ENCODE measurements around the gene ZNF280D. TPM values are rescaled to one million over a fixed set of nuclear protein-coding genes. Genes with fewer than 3 reads are reported as not detected.

The ZNF280D gene
- total RNA-seq, 1 experiment from 2014 or later, result 21.5 TPM

GRCh38 chr15:56739964-56740640 is 6.8 kb upstream of the ZNF280D start:
- H3K27ac ChIP-seq (ENCODE audit: low read length), result no peak overlapping the region
- H3K4me1 ChIP-seq (ENCODE audit: control insufficient read depth, insufficient read depth, low read length), result no peaks in the 10 kb centered on the region
- POLR2A ChIA-PET, result no interaction called here
- no peaks in the 10 kb centered on the region for H3K36me3 ChIP-seq (ENCODE audit: control insufficient read depth, insufficient read depth, low read length)
- no peak overlapping the region for H3K4me3 ChIP-seq (ENCODE audit: low read depth in 2 of 2, low read length in 2 of 2)
- intact Hi-C loops (cut with micrococcal nuclease; ENCODE audit: unreplicated experiment), result no loop called here
- BruUV-seq (replicated peaks), result no TSS peak
- H3K27me3 ChIP-seq (ENCODE audit: control insufficient read depth, insufficient read depth, low read length), result peaks cover 7% of the 10 kb centered on the region; the same call in 1 of the 2 replicates
- in situ Hi-C loops (cut with HindIII; ENCODE audit: low pct_unique_long_range_greater_than_20kb, low sequenced_read_pairs), result no loop called here
- CTCF ChIA-PET, result no interaction called here
- ATAC-seq, result no peak
- DNase-seq (ENCODE audit: low read depth, low spot score), result no peak
- TF ChIP-seq CTCF (IDR thresholded peaks at IDR 0.05) (peak; percentile 33), REST (IDR thresholded peaks at IDR 0.05; ENCODE audit: insufficient read depth in 1 of 2, low read depth in 2 of 2, low read length in 1 of 2) (no peak), POLR2AphosphoS5 (IDR thresholded peaks at IDR 0.05; ENCODE audit: low read depth, low read length) (no peak), TCF7L2 (IDR thresholded peaks at IDR 0.05; ENCODE audit: low read depth, low read length) (no peak), SIN3A (IDR thresholded peaks at IDR 0.05; ENCODE audit: borderline replicate concordance, insufficient read depth, low read depth, low read length) (no peak)
- H3K9me3 ChIP-seq (ENCODE audit: control insufficient read depth, insufficient read depth, low read depth, low read length), result no peaks in the 10 kb centered on the region

- no peak overlapping the region for H3K27ac ChIP-seq (ENCODE audit: low read length)
- TF ChIP-seq REST (IDR thresholded peaks at IDR 0.05; ENCODE audit: insufficient read depth in 1 of 2, low read depth in 2 of 2, low read length in 1 of 2) (no peak), SIN3A (IDR thresholded peaks at IDR 0.05; ENCODE audit: borderline replicate concordance, insufficient read depth, low read depth, low read length) (no peak), TCF7L2 (IDR thresholded peaks at IDR 0.05; ENCODE audit: low read depth, low read length) (no peak), POLR2AphosphoS5 (IDR thresholded peaks at IDR 0.05; ENCODE audit: low read depth, low read length) (no peak), CTCF (IDR thresholded peaks at IDR 0.05) (no peak)
- ATAC-seq (no peak), DNase-seq (ENCODE audit: low read depth, low spot score) (no peak)
- peaks cover 7% of the 10 kb centered on the region; the same call in 1 of the 2 replicates for H3K27me3 ChIP-seq (ENCODE audit: control insufficient read depth, insufficient read depth, low read length)
- in situ Hi-C loops (cut with HindIII; ENCODE audit: low pct_unique_long_range_greater_than_20kb, low sequenced_read_pairs), result no loop called here
- peaks cover 2% of the 10 kb centered on the region; the same call in 1 of the 2 replicates for H3K9me3 ChIP-seq (ENCODE audit: control insufficient read depth, insufficient read depth, low read depth, low read length)
- H3K4me3 ChIP-seq (ENCODE audit: low read depth in 2 of 2, low read length in 2 of 2), result no peak overlapping the region
- H3K36me3 ChIP-seq (ENCODE audit: control insufficient read depth, insufficient read depth, low read length), result no peaks in the 10 kb centered on the region
- intact Hi-C loops (cut with micrococcal nuclease; ENCODE audit: unreplicated experiment), result no loop called here
- no peaks in the 10 kb centered on the region for H3K4me1 ChIP-seq (ENCODE audit: control insufficient read depth, insufficient read depth, low read length)
- ChIA-PET POLR2A (no interaction called here), CTCF (no interaction called here)
- BruUV-seq (replicated peaks), result no TSS peak
Measured at GRCh38 chr15:56739474-56739873, 6.2 kb upstream of the ZNF280D start.

Data from Panc1 (cell line).